BJ (cell line): Measurements from ENCODE around the gene ICE1. TPM values are rescaled to one million over a fixed set of nuclear protein-coding genes. Genes with fewer than 3 reads are reported as not detected.

ENCODE experiments used
- CTCF ChIA-PET: fragments of 350-600 bp; formaldehyde crosslinking; extraction: SDS; loops from one replicate; lab custom pipeline; 2021; ENCODE audit warnings: antibody characterized with exemption, inconsistent platforms; lab: Yijun Ruan, JAX
- POLR2A ChIA-PET: fragments of 300-600 bp; sonication (Branson Sonifier 250); formaldehyde crosslinking; extraction: SDS; loops from one replicate; lab custom pipeline; 2021; ENCODE audit warnings: antibody characterized with exemption; lab: Charles Lee
- DNase-seq: peaks from one replicate; pipeline ENCODE4 v3.0.0-alpha.2; 2011; ENCODE audit warnings: low read depth
- H3K27me3 ChIP-seq: 2 replicates; pipeline ENCODE4 v1.6.0; 2011; ENCODE audit warnings: low read length; ENCODE audit not compliant: control insufficient read depth, insufficient read depth
- H3K36me3 ChIP-seq: 2 replicates; pipeline ENCODE4 v1.5.1; 2011; ENCODE audit warnings: low read length; ENCODE audit not compliant: control insufficient read depth, insufficient read depth
- H3K4me3 ChIP-seq: 2 replicates; pipeline ENCODE4 v1.5.1; 2011; ENCODE audit warnings: low read depth, mild to moderate bottlenecking, control low read depth, low read length
- CTCF ChIP-seq: IDR thresholded peaks from 2 replicates; pipeline ENCODE4 v1.5.1; 2011; ENCODE audit warnings: low read depth, mild to moderate bottlenecking, control low read depth, inconsistent platforms, low read length, moderate library complexity; ENCODE audit not compliant: insufficient read depth
- polyA plus RNA-seq: library from polyadenylated mRNA; depleted of rRNA; stranded (reverse); fragments of >200 nt; gene quantifications from 2 replicates; pipeline ENCODE4 v1.2.3, GENCODE V29; 2011

ICE1 gene
- polyA plus RNA-seq, 1 experiment = 10.2 TPM

- H3K4me3 ChIP-seq = no peak overlapping the region
- no peak for TF ChIP-seq CTCF
- DNase-seq = no peak
- ChIA-PET CTCF (no interaction called here), POLR2A (no interaction called here)
- H3K27me3 ChIP-seq = no peaks in the 10 kb centered on the region
- peaks cover 6% of the 10 kb centered on the region for H3K36me3 ChIP-seq
These were observed 58.1 kb downstream of the ICE1 start for GRCh38 chr5:5480481-5481111.

- TF ChIP-seq CTCF = no peak
- DNase-seq = no peak
- no peaks in the 10 kb centered on the region for H3K27me3 ChIP-seq
- ChIA-PET POLR2A (interaction anchor here (0.7 kb wide), 1 partner anchor 165 kb away, joined by 3 read pairs; no protein-coding TSS in a partner anchor), CTCF (no interaction called here)
- H3K36me3 ChIP-seq = peaks cover 6% of the 10 kb centered on the region
- H3K4me3 ChIP-seq = no peak overlapping the region
These were observed 58.7 kb downstream of the ICE1 start for GRCh38 chr5:5481206-5481605.

- no peak for TF ChIP-seq CTCF
- no peaks in the 10 kb centered on the region for H3K27me3 ChIP-seq
- 0 out of 2 replicates have a peak, but pooled peaks cover 3% of the 10 kb centered on the region for H3K36me3 ChIP-seq
- no peak overlapping the region for H3K4me3 ChIP-seq
- ChIA-PET POLR2A (interaction anchor here (0.7 kb wide), 1 partner anchor 165 kb away, joined by 3 read pairs; no protein-coding TSS in a partner anchor), CTCF (no interaction called here)
- DNase-seq = no peak
These were observed 59.2 kb downstream of the ICE1 start for GRCh38 chr5:5481633-5482032.

GRCh38 chr5:5483350-5483749 lies 60.9 kb downstream of the ICE1 start:
- H3K27me3 ChIP-seq = no peaks in the 10 kb centered on the region
- ChIA-PET POLR2A (no interaction called here), CTCF (interaction anchor here (0.8 to 1.9 kb wide), 3 partner anchors 8 to 19 kb away, joined by 4 to 5 read pairs (median 4); no protein-coding TSS in a partner anchor)
- no peak for DNase-seq
- H3K36me3 ChIP-seq = 0 out of 2 replicates have a peak, but pooled peaks cover 3% of the 10 kb centered on the region
- no peak for TF ChIP-seq CTCF
- H3K4me3 ChIP-seq = no peak overlapping the region

- no peak for TF ChIP-seq CTCF
- 0 out of 2 replicates have a peak, but pooled peaks cover 3% of the 10 kb centered on the region for H3K36me3 ChIP-seq
- no peak for DNase-seq
- no peaks in the 10 kb centered on the region for H3K27me3 ChIP-seq
- ChIA-PET CTCF (interaction anchor here (0.8 to 1.9 kb wide), 3 partner anchors 8 to 20 kb away, joined by 4 to 5 read pairs (median 4); no protein-coding TSS in a partner anchor), POLR2A (no interaction called here)
- H3K4me3 ChIP-seq = no peak overlapping the region
These were observed 61.6 kb downstream of the ICE1 start for GRCh38 chr5:5483880-5484598.
